22Rv1 (cell line): ENCODE measurements around the gene EFCAB8.

Source experiments
- CTCF ChIP-seq: fragments of 450-650 bp; IDR thresholded peaks from 2 replicates; pipeline ENCODE4 v1.5.1; 2017; ENCODE audit warnings: mild to moderate bottlenecking
- ZFX ChIP-seq: fragments of 450-650 bp; IDR thresholded peaks from 2 replicates; pipeline ENCODE4 v1.6.1; 2017; ENCODE audit warnings: antibody characterized with exemption, borderline replicate concordance

GRCh38 chr20:32984196-32984595 is 125.5 kb downstream of the EFCAB8 start:
- TF ChIP-seq CTCF (no peak), ZFX (no peak)
